ENCODE results near the gene PPP1R14D.

DNA sequence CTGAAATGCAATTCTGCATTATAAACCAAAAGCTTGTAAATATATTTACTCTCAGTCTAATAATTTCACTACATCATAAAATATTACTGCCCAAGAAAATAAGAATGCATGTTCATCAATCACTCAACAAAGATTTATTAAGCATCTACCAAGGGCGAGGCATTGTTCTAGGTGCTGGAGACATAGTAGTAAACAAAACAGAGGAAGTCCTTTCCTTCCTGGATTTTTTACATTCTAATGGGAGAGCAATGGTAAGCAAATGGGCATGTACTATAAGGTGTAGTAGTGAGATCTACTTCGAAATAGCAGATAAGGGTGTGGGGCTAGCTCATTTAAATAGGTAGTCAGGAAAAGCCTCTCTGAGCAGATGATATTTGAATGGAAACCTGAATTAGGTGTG, 32.5 kb downstream of the PPP1R14D start:
- TF ChIP-seq, protein P1, sequence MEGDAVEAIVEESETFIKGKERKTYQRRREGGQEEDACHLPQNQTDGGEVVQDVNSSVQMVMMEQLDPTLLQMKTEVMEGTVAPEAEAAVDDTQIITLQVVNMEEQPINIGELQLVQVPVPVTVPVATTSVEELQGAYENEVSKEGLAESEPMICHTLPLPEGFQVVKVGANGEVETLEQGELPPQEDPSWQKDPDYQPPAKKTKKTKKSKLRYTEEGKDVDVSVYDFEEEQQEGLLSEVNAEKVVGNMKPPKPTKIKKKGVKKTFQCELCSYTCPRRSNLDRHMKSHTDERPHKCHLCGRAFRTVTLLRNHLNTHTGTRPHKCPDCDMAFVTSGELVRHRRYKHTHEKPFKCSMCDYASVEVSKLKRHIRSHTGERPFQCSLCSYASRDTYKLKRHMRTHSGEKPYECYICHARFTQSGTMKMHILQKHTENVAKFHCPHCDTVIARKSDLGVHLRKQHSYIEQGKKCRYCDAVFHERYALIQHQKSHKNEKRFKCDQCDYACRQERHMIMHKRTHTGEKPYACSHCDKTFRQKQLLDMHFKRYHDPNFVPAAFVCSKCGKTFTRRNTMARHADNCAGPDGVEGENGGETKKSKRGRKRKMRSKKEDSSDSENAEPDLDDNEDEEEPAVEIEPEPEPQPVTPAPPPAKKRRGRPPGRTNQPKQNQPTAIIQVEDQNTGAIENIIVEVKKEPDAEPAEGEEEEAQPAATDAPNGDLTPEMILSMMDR (conservative IDR thresholded peaks at IDR 0.05; ENCODE audit: low read depth, low read length) = no peak
- TF ChIP-seq EZH2phosphoT487 (IDR thresholded peaks at IDR 0.05; ENCODE audit: borderline replicate concordance, low read length) (no peak), EZH2 (IDR thresholded peaks at IDR 0.05; ENCODE audit: low read length, unreplicated experiment) (no peak)
